ENCODE results near the gene TAF11L4. TPM values are rescaled to one million over a fixed set of nuclear protein-coding genes. Genes with fewer than 3 reads are reported as not detected.
"Not testable (repeated sequence)": the region's sequence is repeated elsewhere in the genome, so short reads cannot be mapped to it uniquely, and the experiment has no call there.

TAF11L4 gene
- total RNA-seq, 1 donor from 2014 or later = not detected

GRCh38 chr5:17517526-17517925, 4.1 kb upstream of the TAF11L4 start:
- H3K9me3 Mint-ChIP-seq; H3K4me1 Mint-ChIP-seq (ENCODE audit: low read depth); H3K27me3 Mint-ChIP-seq (ENCODE audit: insufficient read depth); DNase-seq (ENCODE audit: low spot score); intact Hi-C loops (cut with micrococcal nuclease); H3K36me3 Mint-ChIP-seq (ENCODE audit: low read depth); H3K27ac Mint-ChIP-seq; H3K4me3 Mint-ChIP-seq: not testable (repeated sequence)

GRCh38 chr5:17518067-17518466, 3.5 kb upstream of the TAF11L4 start, which contains the start of gene TAF11L3:
Gene TAF11L3, plus strand, starts transcription at chr5:17518367.
- H3K4me1 Mint-ChIP-seq (ENCODE audit: low read depth); H3K27me3 Mint-ChIP-seq (ENCODE audit: insufficient read depth); DNase-seq (ENCODE audit: low spot score); H3K4me3 Mint-ChIP-seq; H3K9me3 Mint-ChIP-seq; H3K27ac Mint-ChIP-seq; intact Hi-C loops (cut with micrococcal nuclease); H3K36me3 Mint-ChIP-seq (ENCODE audit: low read depth): not testable (repeated sequence)

DNA sequence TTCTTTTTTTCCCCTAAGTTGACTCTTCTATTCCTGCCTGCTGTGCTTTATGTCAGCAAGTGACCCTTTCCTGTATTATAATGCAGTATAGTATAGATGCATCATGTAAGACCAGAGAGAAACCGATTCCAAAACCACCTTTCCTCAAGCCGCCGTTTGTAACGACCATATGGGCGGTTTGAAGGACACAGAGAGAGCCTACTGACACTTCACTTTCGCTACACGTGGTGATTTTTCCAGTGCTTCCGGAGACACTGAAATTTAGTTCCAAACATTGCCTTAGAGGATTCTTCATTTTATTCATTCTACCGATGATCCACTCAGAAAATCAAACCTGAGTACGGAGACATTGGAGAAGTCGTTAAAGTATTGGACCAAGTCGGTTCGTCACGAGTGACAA, 2.1 kb upstream of the TAF11L4 start:
- H3K9me3 Mint-ChIP-seq; DNase-seq (ENCODE audit: low spot score): not testable (repeated sequence)

GRCh38 chr5:17524935-17525334, 3.3 kb downstream of the TAF11L4 start, which contains the start of gene TAF11L5:
Gene TAF11L5, plus strand, starts transcription at chr5:17525235.
- H3K27ac Mint-ChIP-seq; intact Hi-C loops (cut with micrococcal nuclease); H3K36me3 Mint-ChIP-seq (ENCODE audit: low read depth); H3K4me3 Mint-ChIP-seq; DNase-seq (ENCODE audit: low spot score); H3K27me3 Mint-ChIP-seq (ENCODE audit: insufficient read depth); H3K4me1 Mint-ChIP-seq (ENCODE audit: low read depth); H3K9me3 Mint-ChIP-seq: not testable (repeated sequence)

More for the DNA sequence above, 2.1 kb upstream of the TAF11L4 start:
- H3K27me3 Mint-ChIP-seq (ENCODE audit: insufficient read depth); H3K4me3 Mint-ChIP-seq; H3K27ac Mint-ChIP-seq; H3K4me1 Mint-ChIP-seq (ENCODE audit: low read depth); intact Hi-C loops (cut with micrococcal nuclease); H3K36me3 Mint-ChIP-seq (ENCODE audit: low read depth): not testable (repeated sequence)

DNA sequence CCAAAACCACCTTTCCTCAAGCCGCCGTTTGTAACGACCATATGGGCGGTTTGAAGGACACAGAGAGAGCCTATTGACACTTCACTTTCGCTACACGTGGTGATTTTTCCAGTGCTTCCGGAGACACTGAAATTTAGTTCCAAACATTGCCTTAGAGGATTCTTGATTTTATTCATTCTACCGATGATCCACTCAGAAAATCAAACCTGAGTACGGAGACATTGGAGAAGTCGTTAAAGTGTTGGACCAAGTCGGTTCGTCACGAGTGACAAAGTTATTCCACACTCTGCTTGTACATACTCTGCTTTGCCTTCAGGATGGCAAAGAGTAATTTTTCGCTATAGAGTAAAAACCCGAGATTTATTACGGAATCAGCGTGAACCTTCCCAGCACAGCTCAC, 4.9 kb downstream of the TAF11L4 start:
- H3K9me3 Mint-ChIP-seq; H3K27me3 Mint-ChIP-seq (ENCODE audit: insufficient read depth); H3K27ac Mint-ChIP-seq; intact Hi-C loops (cut with micrococcal nuclease); H3K4me3 Mint-ChIP-seq; H3K4me1 Mint-ChIP-seq (ENCODE audit: low read depth); H3K36me3 Mint-ChIP-seq (ENCODE audit: low read depth): not testable (repeated sequence)
- DNase-seq (ENCODE audit: low spot score) = peak; percentile 9

DNA sequence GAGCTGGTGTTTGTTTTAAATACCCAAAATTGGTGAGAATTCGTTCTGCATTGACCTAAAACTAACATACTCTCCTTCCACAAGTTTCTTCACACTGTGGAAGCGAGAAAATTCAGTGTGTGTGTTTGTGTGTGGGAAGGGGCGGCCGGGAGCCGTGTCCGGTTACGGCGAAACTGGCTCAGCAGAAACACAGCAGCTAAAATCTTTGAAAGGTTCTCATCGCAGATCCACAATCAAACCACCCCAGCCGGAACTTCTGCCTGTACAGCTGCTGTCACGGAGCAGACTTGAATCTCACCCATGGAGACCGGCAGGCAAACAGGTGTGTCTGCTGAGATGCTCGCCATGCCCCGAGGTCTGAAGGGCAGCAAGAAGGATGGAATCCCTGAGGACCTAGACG, 6.8 kb downstream of the TAF11L4 start, which contains the start of gene TAF11L6:
TAF11L6 (plus strand) TSS at position 301 of the 400 bp plus-strand sequence.
- H3K27me3 Mint-ChIP-seq (ENCODE audit: insufficient read depth); DNase-seq (ENCODE audit: low spot score); H3K9me3 Mint-ChIP-seq; intact Hi-C loops (cut with micrococcal nuclease); H3K4me3 Mint-ChIP-seq; H3K4me1 Mint-ChIP-seq (ENCODE audit: low read depth); H3K27ac Mint-ChIP-seq; H3K36me3 Mint-ChIP-seq (ENCODE audit: low read depth): not testable (repeated sequence)

Other genes with a start within 250 kb of the TAF11L4 start
- gene TAF11L2, start 23.6 kb upstream of the TAF11L4 start, total RNA-seq = not detected in 2 replicates
- gene TAF11L3, start 3.4 kb upstream of the TAF11L4 start, total RNA-seq = not detected in 2 replicates
- gene TAF11L5, start 3.4 kb downstream of the TAF11L4 start, total RNA-seq = not detected in 2 replicates
- not detected in 2 replicates for gene TAF11L6, start 6.9 kb downstream of the TAF11L4 start, total RNA-seq
- not detected in 2 replicates for gene TAF11L7, start 64.0 kb downstream of the TAF11L4 start, total RNA-seq
- not detected in 2 replicates for gene TAF11L8, start 69.2 kb downstream of the TAF11L4 start, total RNA-seq
- gene TAF11L9, start 72.6 kb downstream of the TAF11L4 start, total RNA-seq = not detected in 2 replicates
- gene TAF11L10, start 76.0 kb downstream of the TAF11L4 start, total RNA-seq = not detected in 2 replicates
- gene TAF11L11, start 82.4 kb downstream of the TAF11L4 start, total RNA-seq = not detected in 2 replicates
- not detected in 2 replicates for gene TAF11L12, start 88.6 kb downstream of the TAF11L4 start, total RNA-seq
- gene TAF11L13, start 110.3 kb downstream of the TAF11L4 start, total RNA-seq = not detected in 2 replicates
- not detected in 2 replicates for gene TAF11L14, start 112.7 kb downstream of the TAF11L4 start, total RNA-seq